ENCODE data around the gene IFI16.
"Not testable (repeated sequence)": the region's sequence is repeated elsewhere in the genome, so short reads cannot be mapped to it uniquely, and the experiment has no call there.

DNA sequence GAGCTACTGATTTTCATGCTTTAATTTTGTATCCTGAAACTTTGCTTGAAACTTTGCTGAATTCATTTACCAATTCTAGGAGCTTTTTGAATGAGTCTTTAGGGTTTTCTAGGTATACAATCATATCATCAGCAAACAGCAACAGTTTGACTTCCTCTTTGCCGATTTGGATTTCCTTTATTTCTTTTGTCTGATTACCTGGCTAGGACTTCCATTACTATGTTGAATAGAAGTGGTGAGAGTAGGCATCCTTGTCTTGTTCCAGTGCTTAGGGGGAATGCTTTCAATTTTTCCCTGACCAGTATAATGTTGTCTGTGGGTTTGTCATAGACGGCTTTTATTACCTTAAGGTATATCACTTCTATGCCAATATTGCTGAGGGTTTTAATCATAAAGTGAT, 17.1 kb downstream of the IFI16 start:
- TF ChIP-seq, protein P1, sequence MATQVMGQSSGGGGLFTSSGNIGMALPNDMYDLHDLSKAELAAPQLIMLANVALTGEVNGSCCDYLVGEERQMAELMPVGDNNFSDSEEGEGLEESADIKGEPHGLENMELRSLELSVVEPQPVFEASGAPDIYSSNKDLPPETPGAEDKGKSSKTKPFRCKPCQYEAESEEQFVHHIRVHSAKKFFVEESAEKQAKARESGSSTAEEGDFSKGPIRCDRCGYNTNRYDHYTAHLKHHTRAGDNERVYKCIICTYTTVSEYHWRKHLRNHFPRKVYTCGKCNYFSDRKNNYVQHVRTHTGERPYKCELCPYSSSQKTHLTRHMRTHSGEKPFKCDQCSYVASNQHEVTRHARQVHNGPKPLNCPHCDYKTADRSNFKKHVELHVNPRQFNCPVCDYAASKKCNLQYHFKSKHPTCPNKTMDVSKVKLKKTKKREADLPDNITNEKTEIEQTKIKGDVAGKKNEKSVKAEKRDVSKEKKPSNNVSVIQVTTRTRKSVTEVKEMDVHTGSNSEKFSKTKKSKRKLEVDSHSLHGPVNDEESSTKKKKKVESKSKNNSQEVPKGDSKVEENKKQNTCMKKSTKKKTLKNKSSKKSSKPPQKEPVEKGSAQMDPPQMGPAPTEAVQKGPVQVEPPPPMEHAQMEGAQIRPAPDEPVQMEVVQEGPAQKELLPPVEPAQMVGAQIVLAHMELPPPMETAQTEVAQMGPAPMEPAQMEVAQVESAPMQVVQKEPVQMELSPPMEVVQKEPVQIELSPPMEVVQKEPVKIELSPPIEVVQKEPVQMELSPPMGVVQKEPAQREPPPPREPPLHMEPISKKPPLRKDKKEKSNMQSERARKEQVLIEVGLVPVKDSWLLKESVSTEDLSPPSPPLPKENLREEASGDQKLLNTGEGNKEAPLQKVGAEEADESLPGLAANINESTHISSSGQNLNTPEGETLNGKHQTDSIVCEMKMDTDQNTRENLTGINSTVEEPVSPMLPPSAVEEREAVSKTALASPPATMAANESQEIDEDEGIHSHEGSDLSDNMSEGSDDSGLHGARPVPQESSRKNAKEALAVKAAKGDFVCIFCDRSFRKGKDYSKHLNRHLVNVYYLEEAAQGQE (tag by site-specific recombination; IDR thresholded peaks at IDR 0.05) = not testable (repeated sequence)
- TF ChIP-seq, protein P2, sequence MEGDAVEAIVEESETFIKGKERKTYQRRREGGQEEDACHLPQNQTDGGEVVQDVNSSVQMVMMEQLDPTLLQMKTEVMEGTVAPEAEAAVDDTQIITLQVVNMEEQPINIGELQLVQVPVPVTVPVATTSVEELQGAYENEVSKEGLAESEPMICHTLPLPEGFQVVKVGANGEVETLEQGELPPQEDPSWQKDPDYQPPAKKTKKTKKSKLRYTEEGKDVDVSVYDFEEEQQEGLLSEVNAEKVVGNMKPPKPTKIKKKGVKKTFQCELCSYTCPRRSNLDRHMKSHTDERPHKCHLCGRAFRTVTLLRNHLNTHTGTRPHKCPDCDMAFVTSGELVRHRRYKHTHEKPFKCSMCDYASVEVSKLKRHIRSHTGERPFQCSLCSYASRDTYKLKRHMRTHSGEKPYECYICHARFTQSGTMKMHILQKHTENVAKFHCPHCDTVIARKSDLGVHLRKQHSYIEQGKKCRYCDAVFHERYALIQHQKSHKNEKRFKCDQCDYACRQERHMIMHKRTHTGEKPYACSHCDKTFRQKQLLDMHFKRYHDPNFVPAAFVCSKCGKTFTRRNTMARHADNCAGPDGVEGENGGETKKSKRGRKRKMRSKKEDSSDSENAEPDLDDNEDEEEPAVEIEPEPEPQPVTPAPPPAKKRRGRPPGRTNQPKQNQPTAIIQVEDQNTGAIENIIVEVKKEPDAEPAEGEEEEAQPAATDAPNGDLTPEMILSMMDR (tag by site-specific recombination; IDR thresholded peaks at IDR 0.05) = not testable (repeated sequence)
- not testable (repeated sequence) for TF ChIP-seq KLF16 (tag by site-specific recombination; IDR thresholded peaks at IDR 0.05); SETDB1 (IDR thresholded peaks at IDR 0.05; ENCODE audit: insufficient read length, low read length); ZNF701 (tag by site-specific recombination; IDR thresholded peaks at IDR 0.05); ZNF248 (tag by site-specific recombination; IDR thresholded peaks at IDR 0.05); YY1 (tag by site-specific recombination; IDR thresholded peaks at IDR 0.05); ZBTB20 (tag by site-specific recombination; IDR thresholded peaks at IDR 0.05); ZNF785 (tag by site-specific recombination; IDR thresholded peaks at IDR 0.05); ZNF138 (tag by site-specific recombination; IDR thresholded peaks at IDR 0.05; ENCODE audit: borderline replicate concordance); ZNF423 (tag by site-specific recombination; IDR thresholded peaks at IDR 0.05)
- TF ChIP-seq, protein P3, sequence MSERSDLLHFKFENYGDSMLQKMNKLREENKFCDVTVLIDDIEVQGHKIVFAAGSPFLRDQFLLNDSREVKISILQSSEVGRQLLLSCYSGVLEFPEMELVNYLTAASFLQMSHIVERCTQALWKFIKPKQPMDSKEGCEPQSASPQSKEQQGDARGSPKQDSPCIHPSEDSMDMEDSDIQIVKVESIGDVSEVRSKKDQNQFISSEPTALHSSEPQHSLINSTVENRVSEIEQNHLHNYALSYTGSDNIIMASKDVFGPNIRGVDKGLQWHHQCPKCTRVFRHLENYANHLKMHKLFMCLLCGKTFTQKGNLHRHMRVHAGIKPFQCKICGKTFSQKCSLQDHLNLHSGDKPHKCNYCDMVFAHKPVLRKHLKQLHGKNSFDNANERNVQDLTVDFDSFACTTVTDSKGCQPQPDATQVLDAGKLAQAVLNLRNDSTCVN (tag by site-specific recombination; optimal IDR thresholded peaks at IDR 0.05) = not testable (repeated sequence)

Data from HEK293 (cell line).